Adrenal gland (tissue), 12 donors: ENCODE results near the gene COL19A1. TPM values are rescaled to one million over a fixed set of nuclear protein-coding genes. Genes with fewer than 3 reads are reported as not detected.

ENCODE experiments used
- DNase-seq, 7 donors: peaks; one replicate each; pipeline ENCODE4 v3.0.0-alpha.2; 2019 to 2020
- H3K27ac ChIP-seq, 5 donors: fragments of 200-600 bp; sonication (generic) in 4 of 5; 1 replicate in 3 of 5; 2 replicates in 2 of 5; pipeline versions ENCODE4 v1.5.1 to v1.8.0; 2016 to 2020; ENCODE audit warnings: mild to moderate bottlenecking in 1 of 5
- H3K27me3 ChIP-seq: fragments of 200-600 bp; 2 replicates; pipeline ENCODE4 v1.8.0; 2021
- H3K36me3 ChIP-seq, 2 donors: fragments of 200-600 bp; replicated peaks in 1 of 2; 1 replicate in 1 of 2; 2 replicates in 1 of 2; pipeline versions ENCODE4 v1.5.1 to v1.8.0; 2018 to 2022
- H3K4me1 ChIP-seq, 2 donors: fragments of 200-600 bp; replicated peaks in 1 of 2; 1 replicate in 1 of 2; 2 replicates in 1 of 2; pipeline versions ENCODE4 v1.5.1 to v1.8.0; 2018 to 2021
- H3K4me3 ChIP-seq, 4 donors: fragments of 200-600 bp; sonication (generic) in 3 of 4; one replicate each; pipeline ENCODE4 v1.5.1; 2016 to 2018
- H3K9me3 ChIP-seq, 3 donors: fragments of 200-600 bp; sonication (generic) in 1 of 3; replicated peaks in 1 of 3; 1 replicate in 2 of 3; 2 replicates in 1 of 3; pipeline versions ENCODE4 v1.5.1 to v1.8.0; 2016 to 2021
- POLR2A ChIP-seq, 2 donors: fragments of 450-650 bp; IDR thresholded peaks; one replicate each; pipeline ENCODE4 v1.6.1; 2017; ENCODE audit warnings: antibody characterized with exemption in 2 of 2, mild to moderate bottlenecking in 2 of 2, moderate library complexity in 1 of 2
- WGBS, 4 donors: extraction: QIAGEN DNeasy Blood & Tissue Kit in 2 of 4; methylation state at CpG; one replicate each; pipeline versions ENCODE4 v1.1.5 to v1.1.7; 2013 to 2017; 5-methylcytosine and 5-hydroxymethylcytosine counted together
- intact Hi-C, 2 donors: fragments of 100-400 bp; cut with DNase I; formaldehyde crosslinking; loops; one replicate each; pipeline versions ENCODE4 v1.14.1 to v1.15.0; 2022 to 2023
- polyA plus RNA-seq, 3 donors: library from polyadenylated mRNA; stranded (reverse); fragments of 200-250 nt in 2 of 3; fragments of 350-450 nt in 1 of 3; fragmentation: Illumina TruSeq in 1 of 3; extraction: RNeasy Lipid Tissue Mini Kit (QIAGEN cat#74804) in 1 of 3; gene quantifications; one replicate each; pipeline ENCODE4 v1.2.3, GENCODE V29; 2013 to 2014
- total RNA-seq, 9 donors: library from RNA; depleted of rRNA in 4 of 9; stranded (reverse); fragments of >200 nt in 4 of 9; fragments of 120-200 nt in 1 of 9; fragmentation: NEBNext Ultra II Directional in 1 of 9; extraction: Animal tissue kit (Norgen Biotek cat#: 25700) in 1 of 9; gene quantifications; one replicate each; pipeline versions ENCODE4 v1.1.0 to v1.2.4, GENCODE V29; 2013 to 2023
- TF ChIP-seq, protein P1 (sequence below), 6 experiments: fragments of 450-650 bp in 4 of 6; fragments of 200-600 bp in 2 of 6; sonication (generic) in 1 of 6; IDR thresholded peaks; 1 replicate in 5 of 6; 2 replicates in 1 of 6; pipeline versions ENCODE4 v1.5.1 to v1.8.0; 2016 to 2021; ENCODE audit warnings: antibody characterized with exemption in 6 of 6, mild to moderate bottlenecking in 2 of 6, moderate library complexity in 1 of 6
- donor health status: healthy with polysubstance abuse.
- donor health status: Bipolar disorder and iron deficiency.
- donor health status: DM: yes; HTN: yes; CAD: no.
- donor health status: DM: no; HTN: no; CAD: no.
- donor health status: DM: no; HTN: no; CAD: no.
- donor health status: DM: yes; HTN: yes; CAD: no.

COL19A1 gene
- total and polyA plus RNA-seq, 12 donors: under 0.01 to 0.32 (median 0.11) TPM; not detected in 5

DNA sequence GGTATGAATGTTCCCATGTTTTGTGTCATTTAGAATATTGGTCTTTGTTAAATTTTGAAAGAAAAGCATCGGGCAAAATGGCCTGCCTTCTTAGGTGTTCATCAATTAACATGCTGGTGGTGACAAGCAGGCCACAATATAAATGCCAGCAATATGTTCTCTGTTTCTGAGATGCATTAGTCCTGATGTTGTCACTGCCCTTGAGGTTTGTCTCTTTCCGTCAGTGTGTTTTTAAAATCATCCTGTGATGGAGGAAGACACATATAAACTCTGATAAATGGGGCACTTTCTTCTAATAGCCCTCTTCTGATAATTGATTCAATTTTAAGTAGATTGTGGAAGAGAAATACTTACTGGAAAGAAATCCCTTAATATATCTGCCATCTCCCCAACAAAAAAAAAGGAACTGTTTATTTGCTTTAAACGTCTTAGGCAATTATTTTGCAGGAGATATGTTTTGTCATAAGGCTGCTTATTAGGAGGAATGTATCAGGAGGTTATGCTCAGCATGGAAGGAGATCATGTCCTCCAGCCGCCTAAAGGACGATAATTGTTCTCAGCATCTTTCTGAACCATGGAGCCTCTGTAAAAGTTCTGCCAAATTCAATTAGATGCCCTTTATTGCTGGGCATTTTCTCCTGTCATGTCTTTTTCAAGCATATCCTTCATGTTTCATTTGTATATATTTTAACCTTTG is 302.5 kb downstream of the COL19A1 start:
- H3K36me3 ChIP-seq: no peaks in the 10 kb centered on the region
- TF ChIP-seq, protein P1, sequence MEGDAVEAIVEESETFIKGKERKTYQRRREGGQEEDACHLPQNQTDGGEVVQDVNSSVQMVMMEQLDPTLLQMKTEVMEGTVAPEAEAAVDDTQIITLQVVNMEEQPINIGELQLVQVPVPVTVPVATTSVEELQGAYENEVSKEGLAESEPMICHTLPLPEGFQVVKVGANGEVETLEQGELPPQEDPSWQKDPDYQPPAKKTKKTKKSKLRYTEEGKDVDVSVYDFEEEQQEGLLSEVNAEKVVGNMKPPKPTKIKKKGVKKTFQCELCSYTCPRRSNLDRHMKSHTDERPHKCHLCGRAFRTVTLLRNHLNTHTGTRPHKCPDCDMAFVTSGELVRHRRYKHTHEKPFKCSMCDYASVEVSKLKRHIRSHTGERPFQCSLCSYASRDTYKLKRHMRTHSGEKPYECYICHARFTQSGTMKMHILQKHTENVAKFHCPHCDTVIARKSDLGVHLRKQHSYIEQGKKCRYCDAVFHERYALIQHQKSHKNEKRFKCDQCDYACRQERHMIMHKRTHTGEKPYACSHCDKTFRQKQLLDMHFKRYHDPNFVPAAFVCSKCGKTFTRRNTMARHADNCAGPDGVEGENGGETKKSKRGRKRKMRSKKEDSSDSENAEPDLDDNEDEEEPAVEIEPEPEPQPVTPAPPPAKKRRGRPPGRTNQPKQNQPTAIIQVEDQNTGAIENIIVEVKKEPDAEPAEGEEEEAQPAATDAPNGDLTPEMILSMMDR (IDR thresholded peaks at IDR 0.05): no peak
- no peak for TF ChIP-seq POLR2A (IDR thresholded peaks at IDR 0.05)
- no peak overlapping the region for H3K27ac ChIP-seq
- DNase-seq: no peak
- no peaks in the 10 kb centered on the region for H3K27me3 ChIP-seq
- H3K9me3 ChIP-seq: no peaks in the 10 kb centered on the region
- H3K4me1 ChIP-seq: no peaks in the 10 kb centered on the region
- intact Hi-C loops: no loop called here
- WGBS, 4 donors: 64 to 70% (median 68%) methylated on average over 5 of the region's 5 CpGs
- no peak overlapping the region for H3K4me3 ChIP-seq

DNA sequence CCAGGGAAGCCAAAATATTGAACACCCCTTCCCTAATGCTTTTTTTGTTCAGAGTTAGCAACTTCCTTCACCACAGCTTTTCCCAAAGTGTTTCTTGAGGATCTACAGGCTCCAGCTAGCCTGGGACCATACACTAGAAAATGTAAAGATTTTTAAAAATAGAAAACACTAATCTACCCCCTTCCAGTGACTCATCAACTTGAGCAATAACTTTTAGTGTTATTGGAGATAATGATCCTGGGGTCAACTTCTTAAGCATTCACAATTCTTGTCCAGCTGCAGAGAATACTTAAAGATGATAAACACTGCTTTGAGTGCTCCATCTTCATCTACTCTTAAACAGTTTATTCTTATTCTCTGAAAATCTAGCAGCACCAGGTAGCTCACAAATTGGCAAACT is 304.9 kb downstream of the COL19A1 start:
- Histone ChIP-seq H3K9me3 (no peaks in the 10 kb centered on the region), H3K27me3 (no peaks in the 10 kb centered on the region), H3K27ac (no peak overlapping the region), H3K36me3 (no peaks in the 10 kb centered on the region), H3K4me1 (no peaks in the 10 kb centered on the region), H3K4me3 (no peak overlapping the region)
- TF ChIP-seq, protein P1 (IDR thresholded peaks at IDR 0.05): no peak
- no peak for TF ChIP-seq POLR2A (IDR thresholded peaks at IDR 0.05)
- no peak for DNase-seq
- intact Hi-C loops: no loop called here

DNA sequence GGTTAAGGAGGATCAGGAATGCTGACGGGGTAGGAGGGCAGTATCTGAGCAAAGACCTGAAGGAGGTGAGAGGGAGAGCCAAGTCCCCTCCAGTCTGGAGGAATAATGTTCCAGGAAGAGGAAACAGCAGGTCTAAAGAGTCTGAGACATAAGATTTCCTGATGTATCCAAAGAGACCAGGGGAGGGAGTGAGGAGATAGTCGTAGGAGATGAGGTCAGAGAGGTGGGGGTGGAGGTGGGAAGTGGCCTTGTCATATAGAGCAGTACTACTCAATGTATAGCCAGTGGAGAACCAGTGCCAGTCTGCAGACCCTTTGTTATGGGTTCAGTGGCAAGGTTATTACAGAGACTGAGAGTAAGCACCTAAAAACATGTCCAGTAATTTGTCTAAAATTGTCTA is 305.9 kb downstream of the COL19A1 start:
- Histone ChIP-seq H3K4me1 (no peaks in the 10 kb centered on the region), H3K4me3 (no peak overlapping the region), H3K27ac (no peak overlapping the region), H3K27me3 (no peaks in the 10 kb centered on the region), H3K9me3 (no peaks in the 10 kb centered on the region), H3K36me3 (no peaks in the 10 kb centered on the region)
- intact Hi-C loops: no loop called here
- no peak for TF ChIP-seq POLR2A (IDR thresholded peaks at IDR 0.05)
- TF ChIP-seq, protein P1 (IDR thresholded peaks at IDR 0.05): no peak
- DNase-seq: no peak
- 45 to 54% (median 52%) methylated on average over 2 of the region's 2 CpGs for WGBS, 4 donors

DNA sequence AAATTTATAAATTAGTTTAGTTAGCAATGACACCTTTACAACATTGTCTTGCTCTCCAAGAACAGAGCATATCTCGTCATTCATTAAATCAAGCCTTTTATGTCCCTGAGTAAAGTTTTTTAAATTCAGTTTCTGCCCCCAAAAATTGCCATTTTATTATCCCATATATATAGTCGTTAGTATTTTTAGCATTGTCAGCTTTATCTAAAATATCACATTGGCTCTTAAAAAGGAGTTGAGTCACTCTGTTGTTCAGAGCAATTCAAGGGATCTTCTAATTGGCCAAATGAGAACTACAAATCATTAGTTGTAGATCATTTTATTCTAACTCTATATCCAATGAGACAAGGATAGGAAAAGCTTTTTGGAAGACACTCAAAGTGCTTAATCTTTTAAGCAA is 309.4 kb downstream of the COL19A1 start:
- intact Hi-C loops: no loop called here
- Histone ChIP-seq H3K27me3 (no peaks in the 10 kb centered on the region), H3K27ac (no peak overlapping the region), H3K4me3 (no peak overlapping the region), H3K36me3 (no peaks in the 10 kb centered on the region), H3K4me1 (no peaks in the 10 kb centered on the region), H3K9me3 (no peaks in the 10 kb centered on the region)
- DNase-seq: no peak
- 61 to 71% (median 65%) methylated on average over 2 of the region's 2 CpGs for WGBS, 4 donors
- TF ChIP-seq POLR2A (IDR thresholded peaks at IDR 0.05): no peak
- TF ChIP-seq, protein P1 (IDR thresholded peaks at IDR 0.05): no peak
